ENCODE measurements around the gene KLF7. TPM values are rescaled to one million over a fixed set of nuclear protein-coding genes. Genes with fewer than 3 reads are reported as not detected.

KLF7 gene
- total RNA-seq, 1 donor, result 31.1 TPM

GRCh38 chr2:207072571-207072970 is 93.2 kb downstream of the KLF7 start:
- H3K4me1 ChIP-seq (ENCODE audit: insufficient read depth, low read length), result peaks cover 9% of the 10 kb centered on the region
- no peak overlapping the region for H2AFZ ChIP-seq (ENCODE audit: low read length)
- H3K4me3 ChIP-seq (ENCODE audit: insufficient read depth, low read length), result no peak overlapping the region
- H4K20me1 ChIP-seq (ENCODE audit: insufficient read depth, low read length), result no peaks in the 10 kb centered on the region
- no peaks in the 10 kb centered on the region for H3K9me3 ChIP-seq (ENCODE audit: low read depth, low read length)
- H3K79me2 ChIP-seq (ENCODE audit: insufficient read depth, low read length), result no peaks in the 10 kb centered on the region
- peaks cover 4% of the 10 kb centered on the region for H3K36me3 ChIP-seq (ENCODE audit: insufficient read depth, low read length)
- H3K4me2 ChIP-seq (ENCODE audit: insufficient read depth, low read length), result no peak overlapping the region
- TF ChIP-seq CTCF (IDR thresholded peaks at IDR 0.05; ENCODE audit: extremely low read depth, low read depth, low read length), result no peak
- DNase-seq (ENCODE audit: insufficient read length, low spot score, missing footprints), result no peak
- no peak overlapping the region for H3K27ac ChIP-seq (ENCODE audit: low read depth, low read length)
- H3K27me3 ChIP-seq (ENCODE audit: insufficient read depth, low read length), result no peaks in the 10 kb centered on the region

GRCh38 chr2:207071820-207072219 is 93.9 kb downstream of the KLF7 start:
- H3K4me1 ChIP-seq (ENCODE audit: insufficient read depth, low read length), result peaks cover 9% of the 10 kb centered on the region
- H3K4me3 ChIP-seq (ENCODE audit: insufficient read depth, low read length), result no peak overlapping the region
- H3K4me2 ChIP-seq (ENCODE audit: insufficient read depth, low read length), result no peak overlapping the region
- no peaks in the 10 kb centered on the region for H3K27me3 ChIP-seq (ENCODE audit: insufficient read depth, low read length)
- no peaks in the 10 kb centered on the region for H3K36me3 ChIP-seq (ENCODE audit: insufficient read depth, low read length)
- no peak overlapping the region for H2AFZ ChIP-seq (ENCODE audit: low read length)
- H4K20me1 ChIP-seq (ENCODE audit: insufficient read depth, low read length), result no peaks in the 10 kb centered on the region
- no peaks in the 10 kb centered on the region for H3K9me3 ChIP-seq (ENCODE audit: low read depth, low read length)
- no peak for DNase-seq (ENCODE audit: insufficient read length, low spot score, missing footprints)
- H3K27ac ChIP-seq (ENCODE audit: low read depth, low read length), result no peak overlapping the region
- no peak for TF ChIP-seq CTCF (IDR thresholded peaks at IDR 0.05; ENCODE audit: extremely low read depth, low read depth, low read length)
- H3K79me2 ChIP-seq (ENCODE audit: insufficient read depth, low read length), result no peaks in the 10 kb centered on the region

- Histone ChIP-seq H3K79me2 (ENCODE audit: insufficient read depth, low read length) (no peaks in the 10 kb centered on the region), H3K4me2 (ENCODE audit: insufficient read depth, low read length) (no peak overlapping the region), H3K36me3 (ENCODE audit: insufficient read depth, low read length) (no peaks in the 10 kb centered on the region), H4K20me1 (ENCODE audit: insufficient read depth, low read length) (no peaks in the 10 kb centered on the region), H3K4me3 (ENCODE audit: insufficient read depth, low read length) (no peak overlapping the region), H3K27me3 (ENCODE audit: insufficient read depth, low read length) (no peaks in the 10 kb centered on the region), H3K4me1 (ENCODE audit: insufficient read depth, low read length) (no peaks in the 10 kb centered on the region), H3K27ac (ENCODE audit: low read depth, low read length) (no peak overlapping the region), H2AFZ (ENCODE audit: low read length) (no peak overlapping the region), H3K9me3 (ENCODE audit: low read depth, low read length) (no peaks in the 10 kb centered on the region)
- TF ChIP-seq CTCF (IDR thresholded peaks at IDR 0.05; ENCODE audit: extremely low read depth, low read depth, low read length), result no peak
- no peak for DNase-seq (ENCODE audit: insufficient read length, low spot score, missing footprints)
Measured at GRCh38 chr2:207067473-207067872, 98.3 kb downstream of the KLF7 start.

- Histone ChIP-seq H3K27ac (ENCODE audit: low read depth, low read length) (no peak overlapping the region), H3K4me2 (ENCODE audit: insufficient read depth, low read length) (no peak overlapping the region), H3K27me3 (ENCODE audit: insufficient read depth, low read length) (no peaks in the 10 kb centered on the region), H3K79me2 (ENCODE audit: insufficient read depth, low read length) (no peaks in the 10 kb centered on the region), H3K9me3 (ENCODE audit: low read depth, low read length) (no peaks in the 10 kb centered on the region), H2AFZ (ENCODE audit: low read length) (no peak overlapping the region), H3K4me3 (ENCODE audit: insufficient read depth, low read length) (no peak overlapping the region), H4K20me1 (ENCODE audit: insufficient read depth, low read length) (no peaks in the 10 kb centered on the region), H3K4me1 (ENCODE audit: insufficient read depth, low read length) (no peaks in the 10 kb centered on the region), H3K36me3 (ENCODE audit: insufficient read depth, low read length) (no peaks in the 10 kb centered on the region)
- no peak for DNase-seq (ENCODE audit: insufficient read length, low spot score, missing footprints)
- no peak for TF ChIP-seq CTCF (IDR thresholded peaks at IDR 0.05; ENCODE audit: extremely low read depth, low read depth, low read length)
Measured at GRCh38 chr2:207066791-207067460, 98.8 kb downstream of the KLF7 start.

All from osteoblast (primary cell).